Amniotic stem cell (primary cell): ENCODE measurements around the gene FGB.
A peak's percentile ranks its signal among the peaks of the same experiment; 100 is the strongest.

Experiments used
- DNase-seq: peaks from one replicate; lab custom pipeline; 2025; lab: John Stamatoyannopoulos, UW

Gene FGB

GRCh38 chr4:154562697-154563254 is at the start of gene FGB:
Gene FGB (plus strand): TSS chr4:154563011. CDS start chr4:154563019, 8 bp downstream.
- DNase-seq = no peak

DNA sequence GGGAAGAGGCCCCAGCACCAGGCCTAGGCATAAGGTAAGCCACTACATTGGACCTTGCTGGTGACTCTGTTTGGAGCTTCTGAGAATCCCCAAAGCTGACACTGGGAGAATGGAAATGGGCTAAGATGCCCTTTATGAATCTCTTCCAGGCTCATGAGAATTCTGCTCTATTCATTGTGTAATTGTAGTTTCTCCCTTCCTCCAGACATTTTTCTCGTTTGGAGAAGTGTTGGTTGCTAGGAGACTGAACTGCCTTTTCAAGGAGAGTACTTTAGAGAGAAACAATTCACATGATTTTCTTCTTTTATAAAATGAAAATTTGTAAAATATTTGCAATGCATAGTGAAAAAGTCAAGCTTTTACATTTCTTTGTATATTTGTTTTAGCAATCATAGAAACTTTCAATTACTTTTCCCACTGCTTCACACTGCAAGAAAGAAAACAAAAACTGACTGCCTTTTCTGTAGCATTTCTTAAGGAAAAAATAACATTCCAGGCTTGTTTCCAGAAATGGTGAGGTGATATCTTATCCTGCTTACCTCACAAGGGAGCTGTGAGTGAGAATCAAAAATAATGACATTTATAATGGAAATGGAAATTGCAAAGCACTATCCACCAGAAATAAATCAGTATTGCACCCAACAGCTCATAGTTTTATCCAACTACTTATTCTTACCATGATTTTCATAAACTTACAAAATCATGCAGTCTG is 46.3 kb upstream of the FGB start:
- no peak for DNase-seq

GRCh38 chr4:154517591-154517990 is 45.2 kb upstream of the FGB start:
- no peak for DNase-seq

- no peak for DNase-seq
Observed at GRCh38 chr4:154519214-154519613, 43.6 kb upstream of the FGB start.

GRCh38 chr4:154521607-154522006 is 41.2 kb upstream of the FGB start:
- DNase-seq = no peak

DNA sequence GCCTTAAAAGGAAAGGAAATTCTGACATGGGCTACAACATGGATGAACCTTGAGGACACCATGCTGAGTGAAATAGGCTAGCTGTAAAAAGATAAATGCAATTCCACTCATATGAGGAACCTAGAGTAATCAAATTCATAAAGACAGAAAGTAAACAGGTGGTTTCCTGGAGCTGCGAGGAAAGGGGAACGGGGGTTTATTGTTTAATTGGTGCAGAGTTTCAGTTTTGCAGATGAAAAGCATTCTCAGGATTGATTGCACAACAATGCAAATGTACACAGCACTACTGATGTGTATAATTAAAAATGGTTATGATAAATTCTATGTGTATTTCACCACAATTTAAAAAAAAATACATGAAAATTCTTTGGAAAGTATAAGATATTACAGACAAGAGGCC is 36.7 kb upstream of the FGB start:
- no peak for DNase-seq

GRCh38 chr4:154527308-154527707 is 35.5 kb upstream of the FGB start:
- no peak for DNase-seq

DNA sequence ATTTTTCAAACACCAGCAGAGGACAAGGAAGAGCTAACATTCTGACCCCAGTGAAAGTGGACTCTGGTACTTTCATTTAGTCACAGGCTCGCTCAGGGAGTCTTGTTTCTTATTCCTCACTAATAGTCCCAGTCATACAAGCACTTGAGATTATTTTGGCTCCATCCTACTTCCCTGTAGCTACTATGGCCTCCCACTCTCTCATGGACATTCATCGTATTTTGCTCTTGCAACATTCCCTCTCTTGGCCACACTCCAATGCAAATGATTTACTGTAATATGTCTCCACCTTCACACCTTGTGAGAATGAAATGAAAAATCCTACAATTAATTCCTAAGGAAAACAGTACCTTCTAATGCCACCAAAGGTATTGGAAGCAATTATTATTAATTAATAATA is 33.9 kb upstream of the FGB start:
- DNase-seq = no peak

DNA sequence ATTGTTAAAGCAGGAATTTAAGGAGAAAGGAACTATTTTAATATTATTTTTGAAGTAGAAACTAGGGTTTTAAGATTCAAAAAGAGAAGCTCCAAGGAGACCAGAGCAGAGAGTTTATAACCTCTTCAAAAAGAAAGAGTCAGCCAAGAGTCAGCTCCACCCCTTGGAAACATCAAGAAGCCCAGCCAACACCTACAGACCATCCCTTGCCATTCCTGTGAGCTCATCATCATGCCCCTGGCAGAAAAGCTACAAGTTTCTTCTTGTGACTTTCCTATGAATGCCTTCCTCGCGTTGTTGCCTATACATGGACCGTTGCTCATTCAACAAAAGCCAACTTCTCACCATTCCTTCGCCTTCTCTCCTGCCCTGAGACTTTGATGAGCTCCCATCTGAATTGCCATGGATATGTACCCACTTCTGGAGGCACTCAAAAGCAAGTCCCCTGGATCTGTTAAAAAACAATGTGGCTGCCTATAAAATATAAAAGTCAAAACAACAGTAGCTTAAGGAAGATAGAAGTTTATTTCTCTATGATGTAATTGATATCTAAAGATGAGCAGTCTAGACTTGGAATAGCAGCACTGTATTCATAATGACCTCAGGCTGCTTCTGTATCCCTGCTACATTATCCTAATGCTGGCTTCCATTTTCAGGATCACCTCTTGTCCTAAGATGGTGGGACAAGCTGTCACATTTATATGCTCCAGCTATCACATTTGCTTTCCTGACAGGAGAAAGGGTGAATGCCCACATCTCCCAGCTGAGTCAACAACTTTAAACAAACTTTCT is 32.9 kb upstream of the FGB start:
- no peak for DNase-seq

DNA sequence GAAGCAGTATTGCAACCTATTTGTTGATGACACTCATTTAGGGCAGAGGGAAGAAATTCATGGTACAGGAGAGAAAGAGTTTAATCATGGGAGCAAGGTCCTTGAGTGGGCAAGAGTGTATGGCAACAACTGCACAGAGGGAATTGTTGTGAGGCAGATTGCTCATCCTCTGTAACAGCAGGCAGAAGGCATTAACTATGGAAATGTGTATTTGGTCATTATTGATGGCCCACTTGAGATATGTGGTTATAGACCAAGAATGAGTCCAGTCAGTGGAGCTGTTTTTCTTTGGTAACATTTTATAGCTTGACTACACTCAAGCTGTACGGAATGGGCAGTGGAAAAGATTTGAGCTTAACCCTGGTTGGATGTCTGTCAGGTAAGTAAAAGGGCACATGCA is 28.5 kb upstream of the FGB start:
- DNase-seq = no peak

DNA sequence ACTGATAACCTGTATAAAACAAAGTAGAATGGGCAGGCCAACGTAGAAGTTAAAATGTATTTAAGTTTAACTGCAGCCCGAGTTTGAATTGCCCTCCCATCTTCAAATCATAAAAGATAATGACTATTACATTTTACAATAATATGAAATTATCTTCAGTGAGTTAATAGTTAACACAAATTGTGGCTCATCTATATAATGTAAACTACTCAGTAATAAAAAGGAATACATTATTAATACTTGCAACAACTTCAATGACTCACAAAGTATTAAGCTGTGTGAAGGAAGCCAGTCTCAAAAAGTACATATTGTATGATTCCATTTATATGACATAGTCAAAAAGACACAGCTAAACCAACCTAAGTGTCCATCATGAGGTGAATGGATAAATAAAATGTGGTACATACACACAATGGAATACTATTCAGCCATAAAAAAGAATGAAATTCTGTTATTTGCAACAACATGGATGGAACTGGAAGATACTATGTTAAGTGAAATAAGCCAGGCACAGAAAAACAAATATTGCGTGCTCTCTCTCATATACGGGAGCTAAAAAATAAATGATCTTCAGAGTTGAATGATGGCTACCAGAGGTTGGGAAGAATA is 20.4 kb upstream of the FGB start:
- no peak for DNase-seq

GRCh38 chr4:154545689-154546088 is 17.1 kb upstream of the FGB start:
- no peak for DNase-seq

DNA sequence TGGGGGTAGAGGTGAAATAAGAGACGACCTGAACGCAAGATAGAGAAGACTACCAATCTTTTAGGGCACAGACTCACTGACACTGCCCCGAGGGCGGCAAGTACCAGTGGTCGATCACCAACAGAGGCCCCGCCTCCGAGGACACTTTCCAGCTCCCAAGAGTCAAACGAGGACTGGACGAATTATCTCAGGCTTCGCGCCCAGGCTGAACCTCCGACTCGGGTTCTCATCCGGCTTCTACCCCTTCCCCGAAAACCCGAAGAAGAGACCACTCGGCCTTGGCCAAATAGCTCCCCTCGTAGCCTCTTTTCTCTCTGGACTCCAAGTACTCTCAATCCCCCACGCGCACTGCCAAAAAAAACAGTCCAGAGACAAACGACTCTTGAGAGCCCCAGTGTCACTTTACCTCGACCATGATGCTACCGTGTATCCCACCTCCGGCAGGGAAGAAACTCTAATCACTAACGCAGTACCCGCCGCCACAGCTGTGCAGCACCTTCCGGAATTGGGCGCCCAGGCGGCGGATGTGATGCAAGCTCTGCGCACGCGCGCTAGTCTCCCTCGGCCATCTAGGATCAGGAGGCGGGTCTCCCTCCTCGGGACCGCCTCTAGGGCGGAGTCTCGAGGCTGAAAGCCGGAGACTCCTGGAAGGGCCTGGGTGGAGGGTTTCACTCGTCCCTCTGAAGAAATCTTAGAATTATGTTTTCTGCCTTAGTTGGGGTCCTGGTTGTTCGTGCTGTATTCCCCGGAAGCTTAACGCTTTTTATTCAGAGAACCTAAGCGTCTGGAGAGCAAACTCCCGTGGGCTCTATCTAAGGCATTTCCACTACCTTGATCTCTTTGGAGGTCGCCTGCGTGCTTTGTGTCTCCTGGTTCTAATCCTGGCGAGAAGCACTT is 12.7 kb upstream of the FGB start, which contains the start of gene PLRG1:
PLRG1 (minus strand) TSS at position 507 of the 897 bp plus-strand sequence; CDS start at position 415, 92 bp downstream.
- peak; percentile 95 for DNase-seq

- DNase-seq = peak; percentile 15
Observed at GRCh38 chr4:154551872-154552686, 10.7 kb upstream of the FGB start.

DNA sequence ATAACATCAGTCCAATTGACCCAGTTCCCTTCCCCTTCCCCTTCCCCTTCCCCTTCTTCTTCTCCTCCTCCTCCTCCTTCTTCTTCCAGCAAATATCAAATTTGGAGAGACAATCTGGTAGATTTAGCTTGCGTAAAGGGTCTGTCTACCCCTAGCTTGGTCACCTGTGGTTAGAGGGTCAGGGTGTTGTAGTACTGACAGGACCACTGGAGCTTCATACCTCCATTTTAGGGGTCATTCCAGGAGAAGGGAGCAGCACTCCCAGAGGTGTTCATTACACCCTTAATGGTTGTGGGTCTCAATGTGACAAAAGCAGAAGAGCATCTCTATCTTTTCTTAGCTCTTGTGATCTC is 3.7 kb upstream of the FGB start:
- no peak for DNase-seq

GRCh38 chr4:154559494-154560418 is 3.1 kb upstream of the FGB start:
- peak; percentile 8 for DNase-seq

DNA sequence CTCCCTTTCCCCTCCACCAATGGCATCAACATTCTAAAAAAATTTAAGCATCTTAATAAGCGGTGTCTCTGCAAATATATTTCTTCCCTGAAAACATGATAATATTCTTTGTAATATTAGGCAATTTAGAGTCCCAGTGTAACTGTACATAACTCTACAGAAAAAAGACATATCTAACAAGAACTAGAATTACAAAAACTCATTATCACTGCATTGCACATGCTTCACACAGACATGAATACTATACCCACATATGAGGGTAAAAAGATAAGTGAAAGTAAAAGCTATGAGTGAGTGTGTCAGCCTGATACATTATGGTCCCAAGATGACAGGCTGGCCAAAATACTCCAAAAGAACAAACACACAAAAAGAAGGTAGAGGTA is 2.4 kb upstream of the FGB start:
- DNase-seq = no peak

DNA sequence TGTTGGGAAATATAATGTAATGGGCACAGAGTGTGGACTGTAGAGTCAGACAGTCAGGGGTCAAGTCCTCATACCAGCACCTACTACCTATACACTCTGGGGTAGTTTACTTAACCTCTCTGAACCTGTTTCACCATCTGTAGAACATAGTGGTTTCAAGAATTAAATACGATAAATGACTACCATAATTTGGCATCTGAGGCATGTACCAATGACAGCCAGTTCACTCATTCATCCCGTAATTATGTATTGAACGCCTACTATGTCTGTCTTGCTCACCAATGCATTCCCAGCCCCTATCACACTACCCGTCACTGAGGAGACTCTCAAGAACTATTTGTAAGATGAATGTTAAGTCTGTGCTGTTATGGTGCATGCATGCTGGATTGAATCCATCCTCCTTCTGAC is 2.0 kb upstream of the FGB start:
- peak; percentile 9 for DNase-seq

DNA sequence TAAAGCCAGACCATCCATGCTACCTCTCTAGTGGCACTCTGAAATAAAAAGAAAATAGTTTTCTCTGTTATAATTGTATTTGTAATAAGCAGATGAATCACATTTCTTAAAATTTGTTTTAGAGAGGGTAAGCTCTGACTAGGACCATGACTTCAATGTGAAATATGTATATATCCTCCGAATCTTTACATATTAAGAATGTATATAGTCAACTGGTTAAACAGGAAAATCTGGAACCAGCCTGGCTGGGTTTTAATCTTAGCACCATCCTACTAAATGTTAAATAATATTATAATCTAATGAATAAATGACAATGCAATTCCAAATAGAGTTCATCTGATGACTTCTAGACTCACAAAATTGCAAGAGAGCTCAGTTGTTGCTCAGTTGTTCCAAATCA is 1.5 kb downstream of the FGB start:
- no peak for DNase-seq

GRCh38 chr4:154565704-154566103 is 2.9 kb downstream of the FGB start:
- no peak for DNase-seq
